Stimulated activated memory B cell treated with anti-CD40 and anti-IgM and Interleukin-4, amounts not matched to agents 10 μg/mL and 1 μg/mL and 100 μg/mL, for 72 hours (primary cell): ENCODE results near the gene PCDHGA8.
"Not testable (repeated sequence)": the region's sequence is repeated elsewhere in the genome, so short reads cannot be mapped to it uniquely, and the experiment has no call there.

Experiments used
- ATAC-seq: fragments of 150-1000 bp; cut with Tn5 transposase; 2 replicates; pipeline ENCODE4 v1.10.0; 2021
- H3K27ac Mint-ChIP-seq: one replicate; pipeline ENCODE4 v1.8.0; 2022; ENCODE audit warnings: mild to moderate bottlenecking, mixed read lengths
- H3K27me3 Mint-ChIP-seq: one replicate; pipeline ENCODE4 v1.8.0; 2022; ENCODE audit warnings: mixed read lengths
- H3K36me3 Mint-ChIP-seq: one replicate; pipeline ENCODE4 v1.8.0; 2022; ENCODE audit warnings: mixed read lengths
- H3K4me1 Mint-ChIP-seq: one replicate; pipeline ENCODE4 v1.8.0; 2022; ENCODE audit warnings: mixed read lengths
- H3K4me3 Mint-ChIP-seq: one replicate; pipeline ENCODE4 v1.8.0; 2022; ENCODE audit warnings: mild to moderate bottlenecking, moderate library complexity, mixed read lengths
- H3K9me3 Mint-ChIP-seq: one replicate; pipeline ENCODE4 v1.8.0; 2022; ENCODE audit warnings: mixed read lengths

PCDHGA8 gene

GRCh38 chr5:141392429-141393198 is at the start of gene PCDHGA8:
TSS of gene PCDHGA8 (plus strand) at chr5:141392633. CDS start at chr5:141392814, 181 bp downstream.
- Mint-ChIP-seq H3K4me1 (no peaks in the 10 kb centered on the region), H3K4me3 (no peak within 1 kb of the TSS), H3K9me3 (peaks cover 19% of the 10 kb centered on the region), H3K27ac (no peak within 1 kb of the TSS), H3K27me3 (peaks cover 83% of the 10 kb centered on the region), H3K36me3 (peaks cover 11% of the 10 kb centered on the region)
- no peak for ATAC-seq

GRCh38 chr5:141342773-141343172 is 49.7 kb upstream of the PCDHGA8 start:
- Mint-ChIP-seq H3K27ac (no peak overlapping the region), H3K4me1 (no peaks in the 10 kb centered on the region), H3K36me3 (no peaks in the 10 kb centered on the region), H3K9me3 (peaks cover 26% of the 10 kb centered on the region), H3K4me3 (no peak overlapping the region), H3K27me3 (peaks cover 88% of the 10 kb centered on the region)
- ATAC-seq: no peak

- no peak for ATAC-seq
Observed at GRCh38 chr5:141343242-141343952, 49.0 kb upstream of the PCDHGA8 start, which contains the start of gene PCDHGA3. TSS of gene PCDHGA3 (plus strand) at chr5:141343829. CDS start at chr5:141344034, 205 bp downstream.

GRCh38 chr5:141343953-141344463 is 48.4 kb upstream of the PCDHGA8 start:
- no peaks in the 10 kb centered on the region for H3K36me3 Mint-ChIP-seq
- H3K27ac Mint-ChIP-seq: no peak overlapping the region
- no peaks in the 10 kb centered on the region for H3K4me1 Mint-ChIP-seq
- H3K9me3 Mint-ChIP-seq: peaks cover 22% of the 10 kb centered on the region
- no peak for ATAC-seq
- peaks cover 85% of the 10 kb centered on the region for H3K27me3 Mint-ChIP-seq
- peak overlapping the region; percentile 34 for H3K4me3 Mint-ChIP-seq

More at GRCh38 chr5:141343242-141343952, 49.0 kb upstream of the PCDHGA8 start, which contains the start of gene PCDHGA3:
- Mint-ChIP-seq H3K9me3 (peaks cover 22% of the 10 kb centered on the region), H3K4me3 (peak within 1 kb of the TSS; percentile 34), H3K27me3 (peaks cover 85% of the 10 kb centered on the region), H3K4me1 (no peaks in the 10 kb centered on the region), H3K27ac (no peak within 1 kb of the TSS), H3K36me3 (no peaks in the 10 kb centered on the region)

- peaks cover 3% of the 10 kb centered on the region for H3K36me3 Mint-ChIP-seq
- peaks cover 87% of the 10 kb centered on the region for H3K27me3 Mint-ChIP-seq
- H3K9me3 Mint-ChIP-seq: peaks cover 20% of the 10 kb centered on the region
- H3K4me1 Mint-ChIP-seq: no peaks in the 10 kb centered on the region
- no peak overlapping the region for H3K27ac Mint-ChIP-seq
- H3K4me3 Mint-ChIP-seq: no peak overlapping the region
- ATAC-seq: no peak
Observed at GRCh38 chr5:141345327-141345726, 47.1 kb upstream of the PCDHGA8 start.

GRCh38 chr5:141346017-141346416 is 46.4 kb upstream of the PCDHGA8 start:
- H3K4me1 Mint-ChIP-seq, ATAC-seq, H3K36me3 Mint-ChIP-seq, H3K4me3 Mint-ChIP-seq, H3K27ac Mint-ChIP-seq: not testable (repeated sequence)
- H3K9me3 Mint-ChIP-seq: peaks cover 19% of the 10 kb centered on the region
- peaks cover 87% of the 10 kb centered on the region for H3K27me3 Mint-ChIP-seq

GRCh38 chr5:141349917-141350619 is 42.4 kb upstream of the PCDHGA8 start, which contains the start of gene PCDHGB1:
TSS of gene PCDHGB1 (plus strand) at chr5:141350099. CDS start at chr5:141350261, 162 bp downstream.
- Mint-ChIP-seq H3K36me3 (peaks cover 4% of the 10 kb centered on the region), H3K9me3 (peaks cover 19% of the 10 kb centered on the region), H3K27me3 (peaks cover 81% of the 10 kb centered on the region), H3K27ac (no peak within 1 kb of the TSS), H3K4me1 (no peaks in the 10 kb centered on the region), H3K4me3 (peak within 1 kb of the TSS; percentile 64)
- ATAC-seq: no peak

GRCh38 chr5:141351591-141351990 is 40.8 kb upstream of the PCDHGA8 start:
- H3K27ac Mint-ChIP-seq: no peak overlapping the region

GRCh38 chr5:141354900-141355469 is 37.4 kb upstream of the PCDHGA8 start, which contains the start of gene PCDHGA4:
TSS of gene PCDHGA4 (plus strand) at chr5:141355021. CDS start at chr5:141355108, 87 bp downstream.
- Mint-ChIP-seq H3K9me3 (peaks cover 10% of the 10 kb centered on the region), H3K27me3 (peaks cover 89% of the 10 kb centered on the region), H3K27ac (no peak within 1 kb of the TSS), H3K4me3 (no peak within 1 kb of the TSS), H3K4me1 (no peaks in the 10 kb centered on the region), H3K36me3 (peaks cover 4% of the 10 kb centered on the region)
- no peak for ATAC-seq

More at GRCh38 chr5:141351591-141351990, 40.8 kb upstream of the PCDHGA8 start:
- no peak overlapping the region for H3K4me3 Mint-ChIP-seq
- no peaks in the 10 kb centered on the region for H3K4me1 Mint-ChIP-seq
- no peak for ATAC-seq
- peaks cover 4% of the 10 kb centered on the region for H3K36me3 Mint-ChIP-seq
- H3K9me3 Mint-ChIP-seq: peaks cover 14% of the 10 kb centered on the region
- H3K27me3 Mint-ChIP-seq: peaks cover 81% of the 10 kb centered on the region

- Mint-ChIP-seq H3K27me3 (peaks cover 89% of the 10 kb centered on the region), H3K9me3 (peaks cover 8% of the 10 kb centered on the region), H3K36me3 (no peaks in the 10 kb centered on the region), H3K4me3 (no peak overlapping the region), H3K27ac (no peak overlapping the region), H3K4me1 (no peaks in the 10 kb centered on the region)
- ATAC-seq: no peak
Observed at GRCh38 chr5:141355641-141356040, 36.8 kb upstream of the PCDHGA8 start.

- ATAC-seq: no peak
- no peak overlapping the region for H3K4me3 Mint-ChIP-seq
- H3K27ac Mint-ChIP-seq: no peak overlapping the region
- H3K27me3 Mint-ChIP-seq: peaks cover 86% of the 10 kb centered on the region
- H3K9me3 Mint-ChIP-seq: peaks cover 8% of the 10 kb centered on the region
- no peaks in the 10 kb centered on the region for H3K4me1 Mint-ChIP-seq
- H3K36me3 Mint-ChIP-seq: no peaks in the 10 kb centered on the region
Observed at GRCh38 chr5:141356133-141356532, 36.3 kb upstream of the PCDHGA8 start.

- Mint-ChIP-seq H3K4me1 (no peaks in the 10 kb centered on the region), H3K27me3 (peaks cover 86% of the 10 kb centered on the region), H3K4me3 (no peak overlapping the region), H3K36me3 (no peaks in the 10 kb centered on the region), H3K9me3 (peaks cover 11% of the 10 kb centered on the region), H3K27ac (no peak overlapping the region)
- no peak for ATAC-seq
Observed at GRCh38 chr5:141356950-141357349, 35.5 kb upstream of the PCDHGA8 start.

GRCh38 chr5:141359790-141360426 is 32.5 kb upstream of the PCDHGA8 start, which contains the start of gene PCDHGB2:
TSS of gene PCDHGB2 (plus strand) at chr5:141359994. CDS start at chr5:141360136, 142 bp downstream.
- no peak for ATAC-seq
- Mint-ChIP-seq H3K4me1 (peaks cover 9% of the 10 kb centered on the region), H3K9me3 (peaks cover 17% of the 10 kb centered on the region), H3K27ac (peak within 1 kb of the TSS; percentile 65), H3K27me3 (peaks cover 82% of the 10 kb centered on the region), H3K4me3 (peak within 1 kb of the TSS; percentile 82), H3K36me3 (peaks cover 8% of the 10 kb centered on the region)

GRCh38 chr5:141360685-141361084 is 31.7 kb upstream of the PCDHGA8 start:
- Mint-ChIP-seq H3K9me3 (peaks cover 17% of the 10 kb centered on the region), H3K4me1 (peaks cover 9% of the 10 kb centered on the region), H3K4me3 (no peak overlapping the region), H3K27me3 (peaks cover 82% of the 10 kb centered on the region), H3K27ac (no peak overlapping the region), H3K36me3 (peaks cover 8% of the 10 kb centered on the region)
- ATAC-seq: no peak
